HepG2 (cell line): ENCODE measurements around the gene PCGF2. TPM values are rescaled to one million over a fixed set of nuclear protein-coding genes. Genes with fewer than 3 reads are reported as not detected.
A peak's percentile ranks its signal among the peaks of the same experiment; 100 is the strongest.

Experiments used
- ARID5B ChIP-seq: IDR thresholded peaks from 2 replicates; pipeline ENCODE4 v1.4.0; 2020; ENCODE audit warnings: mild to moderate bottlenecking, missing genetic modification reagents
- CREBL2 ChIP-seq: sonication (generic); formaldehyde crosslinking; IDR thresholded peaks from 2 replicates; pipeline ENCODE4 v1.8.1; 2023; ENCODE audit warnings: missing genetic modification reagents, mild to moderate bottlenecking, borderline replicate concordance
- E2F2 ChIP-seq: sonication (generic); formaldehyde crosslinking; IDR thresholded peaks from 2 replicates; pipeline ENCODE4 v1.4.0; 2020; ENCODE audit warnings: missing genetic modification reagents, borderline replicate concordance
- FOXC1 ChIP-seq: sonication (generic); formaldehyde crosslinking; IDR thresholded peaks from 2 replicates; pipeline ENCODE4 v1.8.0; 2022; ENCODE audit warnings: mild to moderate bottlenecking, missing genetic modification reagents, borderline replicate concordance
- GTF2F1 ChIP-seq: fragments of 150-350 bp; IDR thresholded peaks from 2 replicates; pipeline ENCODE4 v1.6.1; 2014; ENCODE audit warnings: low read length
- HDAC1 ChIP-seq: sonication (generic); formaldehyde crosslinking; IDR thresholded peaks from 2 replicates; pipeline ENCODE4 v1.5.1; 2020; ENCODE audit warnings: mild to moderate bottlenecking, missing genetic modification reagents
- NAIF1 ChIP-seq: sonication (generic); formaldehyde crosslinking; IDR thresholded peaks from 2 replicates; pipeline ENCODE4 v1.5.0; 2020; ENCODE audit warnings: mild to moderate bottlenecking, missing genetic modification reagents, borderline replicate concordance
- ZFP37 ChIP-seq: sonication (generic); formaldehyde crosslinking; IDR thresholded peaks from 2 replicates; pipeline ENCODE4 v1.4.0; 2020; ENCODE audit warnings: missing genetic modification reagents, borderline replicate concordance
- ZKSCAN8 ChIP-seq: IDR thresholded peaks from 2 replicates; pipeline ENCODE4 v1.6.1; 2016; ENCODE audit warnings: borderline replicate concordance, missing genetic modification reagents, missing compliant biosample characterization
- ZNF318 ChIP-seq: sonication (generic); formaldehyde crosslinking; IDR thresholded peaks from 2 replicates; pipeline ENCODE4 v1.4.0; 2020; ENCODE audit warnings: mild to moderate bottlenecking, missing genetic modification reagents
- ZNF367 ChIP-seq: sonication (generic); formaldehyde crosslinking; IDR thresholded peaks from 2 replicates; pipeline ENCODE4 v1.4.0; 2020; ENCODE audit warnings: missing genetic modification reagents, borderline replicate concordance
- ZNF570 ChIP-seq: sonication (generic); formaldehyde crosslinking; IDR thresholded peaks from 2 replicates; pipeline ENCODE4 v1.4.0; 2020; ENCODE audit warnings: mild to moderate bottlenecking, missing genetic modification reagents, borderline replicate concordance
- ZNF784 ChIP-seq: sonication (generic); formaldehyde crosslinking; IDR thresholded peaks from 2 replicates; pipeline ENCODE4 v1.5.1; 2020; ENCODE audit warnings: missing genetic modification reagents, mild to moderate bottlenecking, borderline replicate concordance
- polyA plus RNA-seq, 8 experiments: library from polyadenylated mRNA; depleted of rRNA in 3 of 8; stranded (reverse) in 7 of 8; unstranded in 1 of 8; fragments of >200 nt; fragmentation: Illumina TruSeq in 4 of 8; extraction: Trizol in 4 of 8; gene quantifications; 2 replicates each; pipeline versions ENCODE4 v1.2.1 to v1.2.3, GENCODE V29; 2011 to 2016; ENCODE audit warnings: low read depth in 4 of 8, missing spikeins in 1 of 8, mixed read lengths in 1 of 8; ENCODE audit not compliant: insufficient read depth in 1 of 8
- total RNA-seq, 5 experiments: library from RNA; depleted of rRNA; stranded (reverse); fragments of >200 nt; fragmentation: Illumina TruSeq; extraction: Trizol; gene quantifications; 2 replicates each; pipeline ENCODE4 v1.2.3, GENCODE V29; 2016; ENCODE audit warnings: low read depth in 1 of 5

PCGF2 gene
- total and polyA plus RNA-seq, 2 of the 13 experiments (the other 11 are each of a cell fraction or from before 2014, with no cell fraction given), result 11.6 to 29.4 TPM

GRCh38 chr17:38705803-38706504 is 42.2 kb downstream of the PCGF2 start (continued):
- TF ChIP-seq ZNF318 (CRISPR knock-in tag) (peak; percentile 71; the same call in 1 of the 2 replicates), NAIF1 (CRISPR knock-in tag) (no peak), ZNF784 (CRISPR knock-in tag) (peak; percentile 78; the same call in 1 of the 2 replicates), ZNF367 (CRISPR knock-in tag) (no peak), ZKSCAN8 (CRISPR knock-in tag) (0 out of 2 replicates have a peak, but pooled peaks have one; percentile 17), ZFP37 (CRISPR knock-in tag) (0 out of 2 replicates have a peak, but pooled peaks have one; percentile 20), ZNF570 (CRISPR knock-in tag) (no peak), ARID5B (peak; percentile 31; the same call in 1 of the 2 replicates), GTF2F1 (no peak), CREBL2 (CRISPR knock-in tag) (no peak), FOXC1 (peak; percentile 75; the same call in 1 of the 2 replicates), E2F2 (CRISPR knock-in tag) (no peak), HDAC1 (peak; percentile 56; the same call in 1 of the 2 replicates)
